ENCODE measurements around the gene GPSM1.

GRCh38 chr9:136341042-136341655, 13.8 kb downstream of the GPSM1 start:
- TF ChIP-seq, protein P1, sequence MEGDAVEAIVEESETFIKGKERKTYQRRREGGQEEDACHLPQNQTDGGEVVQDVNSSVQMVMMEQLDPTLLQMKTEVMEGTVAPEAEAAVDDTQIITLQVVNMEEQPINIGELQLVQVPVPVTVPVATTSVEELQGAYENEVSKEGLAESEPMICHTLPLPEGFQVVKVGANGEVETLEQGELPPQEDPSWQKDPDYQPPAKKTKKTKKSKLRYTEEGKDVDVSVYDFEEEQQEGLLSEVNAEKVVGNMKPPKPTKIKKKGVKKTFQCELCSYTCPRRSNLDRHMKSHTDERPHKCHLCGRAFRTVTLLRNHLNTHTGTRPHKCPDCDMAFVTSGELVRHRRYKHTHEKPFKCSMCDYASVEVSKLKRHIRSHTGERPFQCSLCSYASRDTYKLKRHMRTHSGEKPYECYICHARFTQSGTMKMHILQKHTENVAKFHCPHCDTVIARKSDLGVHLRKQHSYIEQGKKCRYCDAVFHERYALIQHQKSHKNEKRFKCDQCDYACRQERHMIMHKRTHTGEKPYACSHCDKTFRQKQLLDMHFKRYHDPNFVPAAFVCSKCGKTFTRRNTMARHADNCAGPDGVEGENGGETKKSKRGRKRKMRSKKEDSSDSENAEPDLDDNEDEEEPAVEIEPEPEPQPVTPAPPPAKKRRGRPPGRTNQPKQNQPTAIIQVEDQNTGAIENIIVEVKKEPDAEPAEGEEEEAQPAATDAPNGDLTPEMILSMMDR (IDR thresholded peaks at IDR 0.05), result no peak
- no peak for TF ChIP-seq EZH2 (IDR thresholded peaks at IDR 0.05; ENCODE audit: borderline replicate concordance, insufficient read depth, low read depth, low read length, poor library complexity, severe bottlenecking)

All from B cell (primary cell).